ENCODE data around the gene GAS7. TPM values are rescaled to one million over a fixed set of nuclear protein-coding genes. Genes with fewer than 3 reads are reported as not detected.

GAS7 gene
- total and polyA plus RNA-seq, 2 experiments from 2014 or later, result 25.8 to 27.3 TPM

- Histone ChIP-seq H3K4me2 (no peak overlapping the region), H3K4me1 (ENCODE audit: insufficient read depth) (peaks cover 4% of the 10 kb centered on the region), H3K27me3 (no peaks in the 10 kb centered on the region), H3K79me2 (no peaks in the 10 kb centered on the region), H4K20me1 (ENCODE audit: insufficient read depth, poor library complexity, severe bottlenecking) (no peaks in the 10 kb centered on the region), H3K9me2 (replicated peaks; ENCODE audit: insufficient read depth) (no peaks in the 10 kb centered on the region), H3K27ac (no peak overlapping the region), H2AFZ (no peak overlapping the region), H3K4me3 (no peak overlapping the region), H3K9me3 (ENCODE audit: low read depth) (no peaks in the 10 kb centered on the region), H3K36me3 (replicated peaks; ENCODE audit: insufficient read depth, low read depth) (no peaks in the 10 kb centered on the region)
- TF ChIP-seq EZH2phosphoT487 (IDR thresholded peaks at IDR 0.05; ENCODE audit: low read depth, severe bottlenecking, unreplicated experiment) (no peak), EZH2 (IDR thresholded peaks at IDR 0.05; ENCODE audit: borderline replicate concordance) (no peak), CTCF (IDR thresholded peaks at IDR 0.05; ENCODE audit: poor library complexity) (no peak)
- DNase-seq (ENCODE audit: low spot score), result no peak
Measured at GRCh38 chr17:9895923-9896322, 302.5 kb downstream of the GAS7 start.

GRCh38 chr17:9894231-9894630 is 304.2 kb downstream of the GAS7 start:
- DNase-seq (ENCODE audit: low spot score), result no peak
- H3K4me1 ChIP-seq (ENCODE audit: insufficient read depth), result no peaks in the 10 kb centered on the region
- no peak overlapping the region for H3K4me2 ChIP-seq
- 84% methylated on average over 3 of the region's 3 CpGs for WGBS (ENCODE audit: low lambda C conversion rate, missing lambda C conversion rate)
- no peaks in the 10 kb centered on the region for H3K79me2 ChIP-seq
- no peaks in the 10 kb centered on the region for H3K36me3 ChIP-seq (replicated peaks; ENCODE audit: insufficient read depth, low read depth)
- no peaks in the 10 kb centered on the region for H3K27me3 ChIP-seq
- H3K27ac ChIP-seq, result no peak overlapping the region
- H3K9me2 ChIP-seq (replicated peaks; ENCODE audit: insufficient read depth), result no peaks in the 10 kb centered on the region
- no peak for TF ChIP-seq EZH2 (IDR thresholded peaks at IDR 0.05; ENCODE audit: borderline replicate concordance)
- TF ChIP-seq EZH2phosphoT487 (IDR thresholded peaks at IDR 0.05; ENCODE audit: low read depth, severe bottlenecking, unreplicated experiment), result no peak
- no peak for TF ChIP-seq CTCF (IDR thresholded peaks at IDR 0.05; ENCODE audit: poor library complexity)
- H3K9me3 ChIP-seq (ENCODE audit: low read depth), result no peaks in the 10 kb centered on the region
- no peak overlapping the region for H3K4me3 ChIP-seq
- H4K20me1 ChIP-seq (ENCODE audit: insufficient read depth, poor library complexity, severe bottlenecking), result no peaks in the 10 kb centered on the region
- no peak overlapping the region for H2AFZ ChIP-seq

DNA sequence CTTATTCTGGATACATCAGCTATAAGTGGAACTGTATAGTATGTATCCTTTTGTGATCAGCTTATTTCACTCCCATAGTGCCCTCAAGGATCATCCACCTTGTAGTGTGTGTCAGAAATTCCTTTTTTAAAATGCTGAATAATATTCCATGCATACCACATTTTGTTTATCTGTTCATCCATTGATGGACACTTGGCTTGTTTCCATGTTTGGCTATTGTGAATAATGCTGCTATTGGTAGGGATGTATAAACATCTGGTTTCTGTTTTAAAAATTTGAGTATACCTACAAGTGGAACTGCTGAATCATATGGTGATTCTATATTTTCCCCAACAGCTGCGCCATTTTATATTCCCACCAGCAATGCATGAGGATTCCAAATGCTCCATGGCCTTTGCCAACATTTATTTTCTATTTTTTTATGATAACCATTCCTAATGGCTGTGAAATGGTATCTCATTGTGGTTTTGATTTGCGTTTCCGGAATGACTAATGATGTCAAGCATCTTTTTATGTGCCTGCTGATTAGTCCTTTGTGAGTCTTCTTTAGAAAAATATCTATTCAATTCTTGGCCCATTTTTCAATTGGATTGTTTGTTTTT is 304.9 kb downstream of the GAS7 start:
- Histone ChIP-seq H3K79me2 (no peaks in the 10 kb centered on the region), H3K4me2 (no peak overlapping the region), H3K4me3 (no peak overlapping the region), H3K27me3 (no peaks in the 10 kb centered on the region), H3K27ac (no peak overlapping the region), H3K9me3 (ENCODE audit: low read depth) (no peaks in the 10 kb centered on the region), H2AFZ (no peak overlapping the region), H4K20me1 (ENCODE audit: insufficient read depth, poor library complexity, severe bottlenecking) (no peaks in the 10 kb centered on the region), H3K36me3 (replicated peaks; ENCODE audit: insufficient read depth, low read depth) (no peaks in the 10 kb centered on the region), H3K4me1 (ENCODE audit: insufficient read depth) (no peaks in the 10 kb centered on the region), H3K9me2 (replicated peaks; ENCODE audit: insufficient read depth) (no peaks in the 10 kb centered on the region)
- WGBS (ENCODE audit: low lambda C conversion rate, missing lambda C conversion rate), result 85% methylated on average over 3 of the region's 3 CpGs
- no peak for DNase-seq (ENCODE audit: low spot score)
- TF ChIP-seq CTCF (IDR thresholded peaks at IDR 0.05; ENCODE audit: poor library complexity) (no peak), EZH2 (IDR thresholded peaks at IDR 0.05; ENCODE audit: borderline replicate concordance) (no peak), EZH2phosphoT487 (IDR thresholded peaks at IDR 0.05; ENCODE audit: low read depth, severe bottlenecking, unreplicated experiment) (no peak)

- TF ChIP-seq CTCF (IDR thresholded peaks at IDR 0.05; ENCODE audit: poor library complexity) (peak; percentile 41), EZH2phosphoT487 (IDR thresholded peaks at IDR 0.05; ENCODE audit: low read depth, severe bottlenecking, unreplicated experiment) (no peak), EZH2 (IDR thresholded peaks at IDR 0.05; ENCODE audit: borderline replicate concordance) (no peak)
- Histone ChIP-seq H3K4me3 (no peak overlapping the region), H2AFZ (no peak overlapping the region), H3K4me1 (ENCODE audit: insufficient read depth) (no peaks in the 10 kb centered on the region), H3K4me2 (no peak overlapping the region), H3K27ac (no peak overlapping the region), H3K79me2 (no peaks in the 10 kb centered on the region), H3K9me3 (ENCODE audit: low read depth) (no peaks in the 10 kb centered on the region), H3K36me3 (replicated peaks; ENCODE audit: insufficient read depth, low read depth) (no peaks in the 10 kb centered on the region), H3K9me2 (replicated peaks; ENCODE audit: insufficient read depth) (no peaks in the 10 kb centered on the region), H3K27me3 (no peaks in the 10 kb centered on the region), H4K20me1 (ENCODE audit: insufficient read depth, poor library complexity, severe bottlenecking) (no peaks in the 10 kb centered on the region)
- DNase-seq (ENCODE audit: low spot score), result peak; percentile 35
- WGBS (ENCODE audit: low lambda C conversion rate, missing lambda C conversion rate), result 31% methylated on average over 2 of the region's 2 CpGs
Measured at GRCh38 chr17:9890124-9890523, 308.3 kb downstream of the GAS7 start.
